ENCODE results near the gene SYNE1.

Gene SYNE1

DNA sequence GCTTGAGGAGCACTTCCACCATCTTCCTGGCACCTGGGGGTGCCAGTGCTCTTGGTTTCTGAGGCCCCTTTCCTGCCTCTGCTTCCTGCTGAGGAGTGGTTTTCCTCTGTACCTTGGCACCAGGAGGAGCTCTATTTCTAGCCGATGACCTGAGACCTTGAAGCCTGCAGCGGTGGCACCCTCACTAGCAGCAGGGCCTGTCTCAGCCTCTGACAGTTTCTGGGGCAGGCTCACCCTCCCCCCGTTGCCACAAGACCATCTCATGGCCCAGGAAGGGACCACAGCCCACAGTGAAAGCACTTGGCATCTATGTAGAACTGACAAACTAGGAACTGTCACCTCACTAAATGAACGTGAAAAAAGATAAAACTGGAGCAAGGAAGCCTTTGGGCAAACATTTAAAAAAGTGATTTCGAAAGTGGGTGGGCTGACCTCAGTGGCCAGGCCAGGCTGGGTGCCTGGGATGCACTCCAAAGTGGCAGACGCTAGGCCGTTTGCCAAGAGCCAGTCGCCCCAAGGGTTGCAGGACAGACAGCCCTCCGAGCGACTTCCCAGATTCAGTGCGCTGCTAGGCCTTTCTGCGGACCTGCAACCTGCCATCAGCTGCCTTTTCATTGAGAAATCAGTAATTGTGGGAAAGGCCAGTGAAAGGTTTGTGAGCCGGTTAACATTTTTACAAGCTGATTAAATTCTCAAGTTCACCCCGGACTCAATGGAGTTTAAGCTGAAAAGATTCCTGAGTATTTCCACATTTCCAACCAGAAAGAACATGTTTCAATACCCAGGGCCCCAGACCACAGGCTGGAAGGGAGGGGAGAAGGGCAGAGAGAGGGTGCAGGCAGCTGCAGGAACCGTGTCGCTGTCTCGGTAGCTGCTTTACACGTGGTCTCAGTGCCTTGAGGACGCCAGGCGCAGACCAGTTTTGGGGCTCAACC, 526.0 kb downstream of the SYNE1 start:
- H3K9me3 Mint-ChIP-seq: no peaks in the 10 kb centered on the region
- ATAC-seq (no peak), DNase-seq (no peak)
- no peaks in the 10 kb centered on the region for H3K4me1 Mint-ChIP-seq
- H3K27ac Mint-ChIP-seq: no peak overlapping the region
- H3K27me3 Mint-ChIP-seq: peaks cover 10% of the 10 kb centered on the region
- no peak overlapping the region for H3K4me3 Mint-ChIP-seq

DNA sequence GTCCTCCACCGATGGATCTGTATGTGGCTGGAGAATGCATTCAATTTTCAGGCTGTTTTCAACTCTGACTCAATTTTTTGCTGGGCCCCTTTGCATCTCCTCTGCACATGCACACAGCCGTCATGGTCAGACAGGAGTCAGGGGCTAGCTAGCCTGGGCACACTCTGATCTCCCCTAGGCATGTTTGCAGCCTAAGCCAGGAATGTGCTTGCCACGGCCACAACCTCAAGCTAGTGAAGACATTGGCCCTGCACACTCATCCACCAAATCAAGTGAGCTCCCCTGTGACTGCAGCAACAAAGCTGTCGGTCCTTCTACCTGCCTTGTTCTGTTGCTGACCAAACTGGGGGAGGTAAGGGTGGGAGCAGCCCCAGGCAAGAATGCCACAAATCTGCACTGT, 529.2 kb downstream of the SYNE1 start:
- Mint-ChIP-seq H3K9me3 (no peaks in the 10 kb centered on the region), H3K27me3 (peaks cover 10% of the 10 kb centered on the region), H3K4me1 (no peaks in the 10 kb centered on the region), H3K27ac (peak overlapping the region in 1 of 2 donors; percentile 34), H3K4me3 (no peak overlapping the region)
- DNase-seq: no peak
- no peak for ATAC-seq

DNA sequence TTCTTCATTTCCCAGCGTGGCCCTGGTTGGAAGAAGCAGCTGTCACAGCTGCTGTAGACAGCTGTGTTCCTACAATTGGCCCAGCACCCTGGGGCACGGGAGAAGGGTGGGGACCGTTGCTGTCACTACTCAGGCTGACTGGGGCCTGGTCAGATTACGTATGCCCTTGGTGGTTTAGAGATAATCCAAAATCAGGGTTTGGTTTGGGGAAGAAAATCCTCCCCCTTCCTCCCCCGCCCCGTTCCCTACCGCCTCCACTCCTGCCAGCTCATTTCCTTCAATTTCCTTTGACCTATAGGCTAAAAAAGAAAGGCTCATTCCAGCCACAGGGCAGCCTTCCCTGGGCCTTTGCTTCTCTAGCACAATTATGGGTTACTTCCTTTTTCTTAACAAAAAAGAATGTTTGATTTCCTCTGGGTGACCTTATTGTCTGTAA, 537.0 kb downstream of the SYNE1 start:
- no peaks in the 10 kb centered on the region for H3K9me3 Mint-ChIP-seq
- H3K27ac Mint-ChIP-seq: no peak overlapping the region
- no peak overlapping the region for H3K4me3 Mint-ChIP-seq
- DNase-seq (no peak), ATAC-seq (peak; percentile 32)
- no peaks in the 10 kb centered on the region for H3K27me3 Mint-ChIP-seq
- no peaks in the 10 kb centered on the region for H3K4me1 Mint-ChIP-seq

DNA sequence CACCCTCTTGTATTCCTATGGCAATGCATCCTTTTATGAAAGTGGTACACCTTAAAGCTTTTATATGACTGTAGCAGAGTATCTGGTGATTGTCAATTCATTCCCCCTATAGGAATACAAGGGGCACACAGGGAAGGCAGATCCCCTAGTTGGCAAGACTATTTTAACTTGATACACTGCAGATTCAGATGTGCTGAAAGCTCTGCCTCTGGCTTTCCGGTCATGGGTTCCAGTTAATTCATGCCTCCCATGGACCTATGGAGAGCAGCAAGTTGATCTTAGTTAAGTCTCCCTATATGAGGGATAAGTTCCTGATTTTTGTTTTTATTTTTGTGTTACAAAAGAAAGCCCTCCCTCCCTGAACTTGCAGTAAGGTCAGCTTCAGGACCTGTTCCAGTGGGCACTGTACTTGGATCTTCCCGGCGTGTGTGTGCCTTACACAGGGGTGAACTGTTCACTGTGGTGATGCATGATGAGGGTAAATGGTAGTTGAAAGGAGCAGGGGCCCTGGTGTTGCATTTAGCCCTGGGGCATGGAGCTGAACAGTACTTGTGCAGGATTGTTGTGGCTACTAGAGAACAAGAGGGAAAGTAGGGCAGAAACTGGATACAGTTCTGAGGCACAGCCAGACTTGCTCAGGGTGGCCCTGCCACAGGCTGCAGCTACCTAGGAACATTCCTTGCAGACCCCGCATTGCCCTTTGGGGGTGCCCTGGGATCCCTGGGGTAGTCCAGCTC, 537.5 kb downstream of the SYNE1 start:
- no peak overlapping the region for H3K4me3 Mint-ChIP-seq
- ATAC-seq: peak; percentile 23
- no peak overlapping the region for H3K27ac Mint-ChIP-seq
- H3K4me1 Mint-ChIP-seq: no peaks in the 10 kb centered on the region
- DNase-seq: no peak
- no peaks in the 10 kb centered on the region for H3K27me3 Mint-ChIP-seq
- H3K9me3 Mint-ChIP-seq: no peaks in the 10 kb centered on the region

DNA sequence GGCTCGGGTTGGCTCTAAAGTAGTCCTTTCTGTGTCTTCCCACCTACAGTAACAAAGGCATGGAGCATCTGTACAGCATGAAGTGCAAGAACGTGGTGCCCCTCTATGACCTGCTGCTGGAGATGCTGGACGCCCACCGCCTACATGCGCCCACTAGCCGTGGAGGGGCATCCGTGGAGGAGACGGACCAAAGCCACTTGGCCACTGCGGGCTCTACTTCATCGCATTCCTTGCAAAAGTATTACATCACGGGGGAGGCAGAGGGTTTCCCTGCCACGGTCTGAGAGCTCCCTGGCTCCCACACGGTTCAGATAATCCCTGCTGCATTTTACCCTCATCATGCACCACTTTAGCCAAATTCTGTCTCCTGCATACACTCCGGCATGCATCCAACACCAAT, 538.5 kb downstream of the SYNE1 start:
- ATAC-seq (no peak), DNase-seq (no peak)
- H3K27me3 Mint-ChIP-seq: no peaks in the 10 kb centered on the region
- no peak overlapping the region for H3K27ac Mint-ChIP-seq
- H3K4me1 Mint-ChIP-seq: no peaks in the 10 kb centered on the region
- no peaks in the 10 kb centered on the region for H3K9me3 Mint-ChIP-seq
- H3K4me3 Mint-ChIP-seq: no peak overlapping the region

DNA sequence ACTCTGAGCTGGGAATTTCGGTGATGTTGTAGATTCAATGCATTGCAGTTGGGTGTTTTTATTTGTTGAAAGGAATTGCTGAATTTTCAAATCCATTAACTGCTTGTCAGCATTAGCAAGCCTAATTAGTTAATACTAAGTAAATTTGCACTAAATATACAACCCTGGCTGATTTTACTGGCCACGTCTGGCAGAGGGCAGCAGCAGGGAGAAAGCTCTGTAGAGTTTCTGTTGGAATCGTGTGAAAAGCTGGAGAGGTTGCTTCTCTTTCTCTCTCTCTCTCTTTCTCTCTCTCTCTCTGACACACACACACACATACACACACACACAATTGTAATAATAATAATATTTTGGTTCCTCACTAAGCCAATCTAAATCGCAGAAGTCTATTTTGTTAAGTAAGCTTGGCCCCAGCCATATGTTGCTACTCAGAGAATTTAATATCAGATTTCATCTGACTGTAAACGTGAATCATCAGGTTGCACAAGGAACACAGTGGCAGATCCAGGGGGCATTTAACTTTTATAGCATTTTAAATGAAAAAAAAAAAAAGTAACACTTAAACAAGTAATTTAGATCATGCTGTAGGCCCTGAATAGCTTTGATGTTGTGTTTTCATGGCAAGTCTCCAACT, 540.2 kb downstream of the SYNE1 start:
- Mint-ChIP-seq H3K4me1 (no peaks in the 10 kb centered on the region), H3K27me3 (no peaks in the 10 kb centered on the region), H3K4me3 (no peak overlapping the region), H3K9me3 (no peaks in the 10 kb centered on the region), H3K27ac (no peak overlapping the region)
- ATAC-seq (no peak), DNase-seq (no peak)

DNA sequence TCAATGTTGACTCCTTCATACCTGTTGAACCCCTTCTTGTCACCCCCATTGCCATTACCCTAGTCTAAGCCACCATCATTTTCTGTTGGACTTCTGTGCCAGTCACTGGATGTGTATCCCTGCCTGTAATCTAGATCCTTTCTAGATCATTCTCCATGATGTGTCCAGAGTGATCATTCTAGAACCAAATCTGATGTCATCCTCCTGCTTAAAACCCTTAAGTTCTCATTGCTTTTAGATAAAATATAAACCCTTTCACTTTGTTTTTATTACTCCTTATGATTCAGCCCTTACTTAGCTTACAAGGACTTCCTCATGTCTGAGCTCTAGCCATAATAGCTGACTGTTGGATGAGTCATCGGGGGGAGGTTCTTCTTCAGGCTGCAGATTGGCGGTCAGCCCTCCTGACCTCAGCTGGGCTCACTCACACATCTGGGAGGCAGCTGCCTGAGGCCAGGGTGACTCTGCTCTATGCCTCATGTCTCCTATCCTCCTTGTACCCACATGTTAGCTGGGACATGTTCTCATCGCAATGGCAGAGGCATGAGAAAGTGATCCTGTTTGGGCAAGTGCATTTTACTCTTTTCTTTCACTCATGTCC, 542.1 kb downstream of the SYNE1 start:
- H3K4me3 Mint-ChIP-seq: no peak overlapping the region
- H3K9me3 Mint-ChIP-seq: no peaks in the 10 kb centered on the region
- H3K4me1 Mint-ChIP-seq: no peaks in the 10 kb centered on the region
- ATAC-seq: peak; percentile 63
- DNase-seq: no peak
- H3K27me3 Mint-ChIP-seq: no peaks in the 10 kb centered on the region
- H3K27ac Mint-ChIP-seq: peak overlapping the region in 1 of 2 donors; percentile 4

DNA sequence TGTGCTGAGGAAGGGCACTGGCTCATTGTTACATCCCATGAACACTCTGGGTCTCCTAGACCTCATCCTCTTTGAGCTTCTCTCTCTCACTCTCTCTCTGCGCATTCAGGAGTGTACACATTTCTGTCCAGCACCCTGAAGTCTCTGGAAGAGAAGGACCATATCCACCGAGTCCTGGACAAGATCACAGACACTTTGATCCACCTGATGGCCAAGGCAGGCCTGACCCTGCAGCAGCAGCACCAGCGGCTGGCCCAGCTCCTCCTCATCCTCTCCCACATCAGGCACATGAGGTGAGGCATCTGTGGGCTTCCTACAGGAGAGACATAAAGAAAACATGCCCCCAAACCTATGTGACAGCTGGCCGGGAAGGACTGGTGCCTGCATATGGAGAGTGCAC, 542.9 kb downstream of the SYNE1 start:
- Mint-ChIP-seq H3K27me3 (no peaks in the 10 kb centered on the region), H3K27ac (no peak overlapping the region), H3K4me3 (no peak overlapping the region), H3K4me1 (no peaks in the 10 kb centered on the region), H3K9me3 (no peaks in the 10 kb centered on the region)
- DNase-seq (no peak), ATAC-seq (no peak)

DNA sequence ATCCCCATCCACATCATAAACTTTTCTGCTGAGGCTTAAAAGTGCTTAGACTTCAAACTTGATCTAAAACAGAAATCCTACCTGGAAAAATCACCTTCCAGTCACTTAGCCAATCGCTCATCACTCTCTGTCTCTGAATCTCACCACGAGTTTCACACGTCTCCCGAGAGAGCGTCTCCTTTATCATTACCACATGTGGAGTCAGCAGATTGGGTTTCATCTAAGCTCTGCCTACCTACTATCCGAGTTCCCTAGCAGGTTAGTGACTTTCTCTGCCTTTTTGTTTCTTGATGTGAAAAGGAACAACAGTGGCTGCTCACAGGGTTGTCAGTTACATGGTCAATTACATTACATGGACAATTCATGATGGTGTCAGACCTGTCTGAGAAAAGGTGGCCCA, 543.5 kb downstream of the SYNE1 start:
- Mint-ChIP-seq H3K27ac (no peak overlapping the region), H3K27me3 (no peaks in the 10 kb centered on the region), H3K4me3 (no peak overlapping the region), H3K4me1 (no peaks in the 10 kb centered on the region), H3K9me3 (no peaks in the 10 kb centered on the region)
- DNase-seq (no peak), ATAC-seq (no peak)

DNA sequence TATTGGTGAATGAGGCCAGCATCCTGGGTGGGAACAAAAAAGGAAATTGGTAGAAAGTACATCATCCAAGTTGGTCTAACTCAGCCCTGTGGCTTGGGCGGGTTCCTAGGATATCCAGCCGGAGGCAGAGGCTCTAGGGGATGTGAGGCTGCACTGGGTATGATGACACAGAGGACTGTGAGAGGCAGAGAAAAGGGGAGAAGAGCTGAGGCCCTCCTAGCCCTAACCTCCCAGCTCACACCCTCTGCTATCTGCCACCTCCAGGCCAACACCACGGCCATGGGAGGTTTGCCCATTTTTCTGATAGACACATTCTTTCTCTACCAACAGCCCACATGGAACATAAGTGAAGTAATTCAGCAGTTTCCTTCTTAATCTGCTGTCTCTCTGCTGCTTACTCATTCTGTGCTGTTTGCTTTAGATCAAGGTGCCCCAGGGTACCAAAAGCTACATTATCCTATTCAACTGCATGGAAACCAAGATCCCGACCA, 545.3 kb downstream of the SYNE1 start:
- Mint-ChIP-seq H3K4me1 (no peaks in the 10 kb centered on the region), H3K27ac (peak overlapping the region in 1 of 2 donors; percentile 69), H3K27me3 (no peaks in the 10 kb centered on the region), H3K9me3 (no peaks in the 10 kb centered on the region), H3K4me3 (no peak overlapping the region)
- DNase-seq (no peak), ATAC-seq (no peak)

DNA sequence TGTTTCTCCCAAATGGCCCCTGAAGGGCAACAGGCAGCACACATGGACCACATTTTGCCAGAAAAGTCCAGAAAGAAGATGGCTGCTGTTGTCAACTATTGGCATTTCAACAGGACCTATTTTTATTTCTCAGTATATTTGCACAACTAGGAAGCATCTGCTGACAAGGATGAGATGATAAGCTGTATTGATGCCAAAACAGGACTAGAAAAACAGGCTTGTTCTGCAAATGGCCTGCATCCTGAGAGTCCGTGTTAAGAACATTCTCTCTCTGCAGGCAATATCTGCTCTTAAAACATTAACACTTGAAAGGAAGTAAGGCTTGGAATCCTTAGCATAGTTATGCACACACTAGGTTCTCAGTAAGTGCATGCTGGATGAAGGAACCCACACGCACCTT, 546.0 kb downstream of the SYNE1 start:
- no peak for DNase-seq
- Mint-ChIP-seq H3K9me3 (no peaks in the 10 kb centered on the region), H3K27ac (peak overlapping the region in 1 of 2 donors; percentile 69), H3K4me1 (no peaks in the 10 kb centered on the region), H3K4me3 (no peak overlapping the region), H3K27me3 (no peaks in the 10 kb centered on the region)
- no peak for ATAC-seq

DNA sequence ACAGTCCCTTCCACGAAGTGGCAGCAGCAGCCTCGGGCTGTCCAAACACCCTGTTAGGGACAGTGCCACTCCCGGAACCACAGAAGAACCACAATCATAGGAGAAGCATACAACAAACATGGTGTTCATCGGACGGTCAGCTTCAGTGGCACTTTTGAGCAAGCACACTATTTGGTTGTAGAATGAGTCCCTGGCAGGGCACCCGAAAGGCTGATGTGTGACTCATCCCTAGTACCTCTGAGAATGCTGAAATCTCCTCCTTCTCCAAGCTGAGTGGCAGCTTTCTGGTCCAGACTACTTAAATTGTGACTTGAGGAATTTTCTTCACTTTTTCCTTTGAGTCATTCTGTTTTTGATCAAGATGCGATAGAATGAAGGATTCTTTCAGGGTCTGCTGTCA, 547.2 kb downstream of the SYNE1 start:
- ATAC-seq: no peak
- H3K4me1 Mint-ChIP-seq: no peaks in the 10 kb centered on the region
- no peaks in the 10 kb centered on the region for H3K9me3 Mint-ChIP-seq
- H3K27ac Mint-ChIP-seq: no peak overlapping the region
- no peaks in the 10 kb centered on the region for H3K27me3 Mint-ChIP-seq
- no peak overlapping the region for H3K4me3 Mint-ChIP-seq
- DNase-seq: no peak

DNA sequence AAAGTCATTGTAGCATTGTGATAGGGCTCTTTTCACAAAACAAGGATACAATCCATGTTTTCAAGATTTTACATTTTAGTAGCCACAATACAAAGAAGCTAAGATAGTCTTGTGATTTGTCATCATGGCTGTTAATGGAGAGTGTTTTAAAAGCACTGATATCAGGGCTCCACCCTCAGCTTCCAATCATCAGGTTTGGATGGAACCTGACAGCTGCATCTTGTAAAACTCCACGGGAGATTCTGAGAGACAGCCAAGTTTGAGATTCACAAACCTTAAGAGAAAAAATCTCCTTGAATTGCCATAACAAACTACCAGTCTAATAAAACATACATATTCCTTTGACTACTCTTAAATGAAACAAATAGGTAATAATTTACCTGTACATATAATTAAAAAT, 549.5 kb downstream of the SYNE1 start:
- ATAC-seq: no peak
- H3K27ac Mint-ChIP-seq: no peak overlapping the region
- H3K27me3 Mint-ChIP-seq: no peaks in the 10 kb centered on the region
- H3K4me3 Mint-ChIP-seq: no peak overlapping the region
- DNase-seq: no peak
- H3K4me1 Mint-ChIP-seq: no peaks in the 10 kb centered on the region
- H3K9me3 Mint-ChIP-seq: no peaks in the 10 kb centered on the region

DNA sequence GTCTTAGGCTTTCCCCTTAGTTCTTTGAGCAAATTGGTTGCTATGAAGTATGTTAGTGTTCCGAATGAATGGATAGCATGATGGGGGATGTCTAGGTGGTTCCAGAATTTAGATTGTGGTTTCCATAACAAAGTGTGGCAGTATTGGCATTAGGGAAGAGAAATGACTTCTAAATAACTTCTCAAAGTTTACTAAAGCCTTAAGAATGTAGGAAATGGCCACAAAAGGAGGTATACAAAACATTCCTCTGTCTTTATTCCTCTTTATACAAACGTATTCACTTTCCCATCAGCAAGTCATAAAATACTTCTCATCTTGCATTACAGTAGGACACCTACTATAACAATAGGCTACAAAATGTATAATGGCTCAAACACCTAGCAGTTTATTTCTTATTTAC, 550.1 kb downstream of the SYNE1 start:
- no peaks in the 10 kb centered on the region for H3K4me1 Mint-ChIP-seq
- H3K9me3 Mint-ChIP-seq: no peaks in the 10 kb centered on the region
- no peaks in the 10 kb centered on the region for H3K27me3 Mint-ChIP-seq
- DNase-seq (no peak), ATAC-seq (no peak)
- H3K27ac Mint-ChIP-seq: no peak overlapping the region
- no peak overlapping the region for H3K4me3 Mint-ChIP-seq

DNA sequence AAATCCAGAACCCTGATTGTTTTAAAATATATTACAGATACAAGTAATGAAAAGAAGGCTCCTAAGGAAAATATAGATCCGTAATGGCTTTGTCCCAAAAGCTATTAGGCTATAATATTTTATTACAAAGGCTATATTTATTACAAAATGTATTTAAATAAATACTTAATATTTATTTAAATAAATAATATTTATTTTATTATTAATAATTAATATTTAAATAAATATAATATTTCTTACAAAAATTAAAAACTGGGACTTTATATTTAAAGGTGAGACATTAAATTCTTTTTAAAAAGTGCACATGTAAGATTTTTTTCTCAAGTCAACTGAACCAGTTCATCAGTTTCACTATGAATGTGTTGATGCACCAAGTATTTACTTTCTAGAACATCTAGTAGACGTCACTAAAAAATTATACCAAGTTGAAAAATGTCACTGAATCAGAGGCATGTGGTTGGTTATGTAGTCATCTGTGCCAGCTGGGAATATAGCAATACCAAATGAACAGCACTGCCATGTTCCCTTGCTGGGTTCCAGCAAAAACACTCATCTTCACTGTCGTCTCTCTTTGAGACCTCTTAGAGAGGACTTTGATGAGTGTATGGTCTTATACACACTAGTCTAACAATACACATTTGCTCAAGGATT, 550.8 kb downstream of the SYNE1 start:
- peaks cover 3 to 4% of the 10 kb centered on the region in 2 donors for H3K9me3 Mint-ChIP-seq
- no peaks in the 10 kb centered on the region for H3K4me1 Mint-ChIP-seq
- no peak for ATAC-seq
- H3K27me3 Mint-ChIP-seq: peaks cover under 1% of the 10 kb centered on the region
- DNase-seq: no peak
- no peak overlapping the region for H3K4me3 Mint-ChIP-seq
- no peak overlapping the region for H3K27ac Mint-ChIP-seq
